ENCODE measurements around the gene ZNF684.

GRCh38 chr1:40582116-40582515 is 50.7 kb downstream of the ZNF684 start:
- no peak for TF ChIP-seq POLR2A (IDR thresholded peaks at IDR 0.05; ENCODE audit: low read depth)
- TF ChIP-seq CTCF (IDR thresholded peaks at IDR 0.05) = no peak
- no peak for TF ChIP-seq POLR2AphosphoS5 (IDR thresholded peaks at IDR 0.05)
- TF ChIP-seq EP300 (IDR thresholded peaks at IDR 0.05) = no peak

All from esophagus muscularis mucosa (tissue), 4 donors.